C4-2B (cell line): ENCODE measurements around the gene SFSWAP.

Experiments
- ZFX ChIP-seq: fragments of 450-650 bp; IDR thresholded peaks from 2 replicates; pipeline ENCODE4 v1.6.1; 2017
- TF ChIP-seq, protein P1 (sequence below): fragments of 450-650 bp; conservative IDR thresholded peaks from 2 replicates; pipeline ENCODE4 v1.5.1; 2017; ENCODE audit warnings: mild to moderate bottlenecking

DNA sequence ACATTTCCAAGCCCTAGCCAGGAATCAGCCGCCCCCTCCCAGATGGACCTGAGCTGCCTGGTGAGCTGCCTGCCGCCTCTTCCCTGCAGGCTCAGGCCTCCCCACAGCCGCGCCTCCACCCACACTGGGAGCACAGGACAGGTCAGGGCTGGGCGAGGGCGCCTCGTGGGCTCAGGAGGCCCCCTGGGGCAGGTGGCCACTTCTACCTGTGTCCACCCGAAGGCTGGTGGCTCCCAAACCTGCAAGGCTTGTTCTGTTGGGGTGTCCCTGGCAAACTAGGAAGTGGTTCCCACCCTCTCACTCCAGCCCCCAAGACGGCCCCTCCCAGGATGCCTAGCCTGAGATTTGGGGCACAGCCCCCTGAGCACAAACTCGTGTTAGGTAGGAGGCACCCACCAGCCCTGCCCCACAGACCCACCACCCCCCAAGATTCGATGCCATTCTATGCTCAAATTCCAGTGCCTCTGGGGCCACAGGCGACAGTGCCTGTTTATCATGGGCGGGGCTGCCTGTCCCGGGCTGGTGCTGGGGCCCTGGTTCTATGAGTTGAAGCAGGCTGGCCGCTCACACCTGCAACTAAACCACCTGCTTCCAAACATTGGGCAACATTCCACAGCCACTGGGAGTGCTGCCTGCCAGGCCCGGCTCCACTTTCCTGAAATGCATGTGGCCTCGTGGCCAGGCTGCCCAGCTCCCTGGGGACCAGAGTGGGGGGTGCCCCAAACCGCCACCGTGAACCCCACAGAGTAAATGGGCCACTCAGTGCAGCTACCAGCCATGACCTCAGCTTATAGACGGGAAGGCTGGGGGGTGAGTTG lies 124.1 kb downstream of the SFSWAP start:
- TF ChIP-seq, protein P1, sequence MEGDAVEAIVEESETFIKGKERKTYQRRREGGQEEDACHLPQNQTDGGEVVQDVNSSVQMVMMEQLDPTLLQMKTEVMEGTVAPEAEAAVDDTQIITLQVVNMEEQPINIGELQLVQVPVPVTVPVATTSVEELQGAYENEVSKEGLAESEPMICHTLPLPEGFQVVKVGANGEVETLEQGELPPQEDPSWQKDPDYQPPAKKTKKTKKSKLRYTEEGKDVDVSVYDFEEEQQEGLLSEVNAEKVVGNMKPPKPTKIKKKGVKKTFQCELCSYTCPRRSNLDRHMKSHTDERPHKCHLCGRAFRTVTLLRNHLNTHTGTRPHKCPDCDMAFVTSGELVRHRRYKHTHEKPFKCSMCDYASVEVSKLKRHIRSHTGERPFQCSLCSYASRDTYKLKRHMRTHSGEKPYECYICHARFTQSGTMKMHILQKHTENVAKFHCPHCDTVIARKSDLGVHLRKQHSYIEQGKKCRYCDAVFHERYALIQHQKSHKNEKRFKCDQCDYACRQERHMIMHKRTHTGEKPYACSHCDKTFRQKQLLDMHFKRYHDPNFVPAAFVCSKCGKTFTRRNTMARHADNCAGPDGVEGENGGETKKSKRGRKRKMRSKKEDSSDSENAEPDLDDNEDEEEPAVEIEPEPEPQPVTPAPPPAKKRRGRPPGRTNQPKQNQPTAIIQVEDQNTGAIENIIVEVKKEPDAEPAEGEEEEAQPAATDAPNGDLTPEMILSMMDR: no peak
- TF ChIP-seq ZFX: no peak
